GM18507 (cell line): ENCODE measurements around the gene INPPL1.
"Not testable (repeated sequence)": the region's sequence is repeated elsewhere in the genome, so short reads cannot be mapped to it uniquely, and the experiment has no call there.

ENCODE experiments used
- DNase-seq: peaks from one replicate; pipeline ENCODE4 v3.0.0; 2011; ENCODE audit warnings: low read depth; ENCODE audit not compliant: insufficient read length; ENCODE audit errors: extremely low spot score
- FAIRE-seq: peaks from 2 replicates; lab custom pipeline; 2011; peaks lifted over from hg19 to GRCh38; lab: Jason Lieb, UNC

Gene INPPL1

DNA sequence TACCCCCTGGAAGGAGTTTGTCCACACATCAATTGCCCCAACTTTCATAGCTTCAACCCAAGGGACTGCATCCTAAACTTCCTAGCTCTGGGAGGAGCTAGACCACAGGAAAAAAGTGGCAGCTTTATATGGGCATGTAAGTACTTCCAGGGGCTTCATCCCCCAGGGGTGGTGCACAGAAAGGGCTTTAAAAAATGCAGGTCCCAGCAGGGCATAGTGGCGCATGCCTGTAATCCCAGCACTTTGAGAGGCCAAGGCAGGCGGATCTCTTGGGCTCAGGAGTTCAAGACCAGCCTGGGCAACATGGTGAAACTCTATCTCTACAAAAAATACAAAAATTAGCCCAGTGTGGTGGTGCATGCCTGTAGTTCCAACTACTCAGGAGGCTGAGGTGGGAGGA lies 17.8 kb upstream of the INPPL1 start:
- not testable (repeated sequence) for DNase-seq, FAIRE-seq

GRCh38 chr11:72208281-72208680 lies 16.3 kb upstream of the INPPL1 start:
- no peak for FAIRE-seq
- no peak for DNase-seq

- DNase-seq: no peak
- FAIRE-seq: no peak
Measured at GRCh38 chr11:72209101-72209500, 15.5 kb upstream of the INPPL1 start.

GRCh38 chr11:72216638-72217037 lies 7.9 kb upstream of the INPPL1 start, which contains the start of gene FOLR2:
Gene FOLR2 (plus strand): TSS chr11:72216794. CDS start chr11:72218585, 1,791 bp downstream.
- FAIRE-seq (no peak), DNase-seq (no peak)

- no peak for FAIRE-seq
- DNase-seq: no peak
Measured at GRCh38 chr11:72217841-72218240, 6.7 kb upstream of the INPPL1 start.

DNA sequence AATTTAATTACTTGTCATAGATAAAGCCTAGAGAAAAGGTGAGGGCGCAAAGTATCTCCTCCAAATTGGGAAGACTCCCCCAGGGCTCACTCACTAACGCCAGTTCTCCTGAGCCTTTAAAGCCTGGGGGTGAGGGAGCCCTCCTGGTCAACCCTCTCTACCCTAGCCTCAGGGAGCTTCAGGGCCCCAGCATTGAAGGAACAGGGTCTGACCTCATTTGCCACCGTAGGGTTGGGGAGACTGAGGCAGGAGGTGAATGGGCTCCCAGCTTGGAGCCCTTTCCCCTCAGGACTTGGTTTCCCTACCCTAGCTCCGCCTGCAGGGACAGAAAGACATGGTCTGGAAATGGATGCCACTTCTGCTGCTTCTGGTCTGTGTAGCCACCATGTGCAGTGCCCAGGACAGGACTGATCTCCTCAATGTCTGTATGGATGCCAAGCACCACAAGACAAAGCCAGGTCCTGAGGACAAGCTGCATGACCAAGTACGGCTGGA lies 6.3 kb upstream of the INPPL1 start:
- DNase-seq (no peak), FAIRE-seq (no peak)

- DNase-seq (no peak), FAIRE-seq (no peak)
Measured at GRCh38 chr11:72220696-72221363, 3.7 kb upstream of the INPPL1 start.

- FAIRE-seq (no peak), DNase-seq (no peak)
Measured at GRCh38 chr11:72221386-72222075, 3.0 kb upstream of the INPPL1 start.

DNA sequence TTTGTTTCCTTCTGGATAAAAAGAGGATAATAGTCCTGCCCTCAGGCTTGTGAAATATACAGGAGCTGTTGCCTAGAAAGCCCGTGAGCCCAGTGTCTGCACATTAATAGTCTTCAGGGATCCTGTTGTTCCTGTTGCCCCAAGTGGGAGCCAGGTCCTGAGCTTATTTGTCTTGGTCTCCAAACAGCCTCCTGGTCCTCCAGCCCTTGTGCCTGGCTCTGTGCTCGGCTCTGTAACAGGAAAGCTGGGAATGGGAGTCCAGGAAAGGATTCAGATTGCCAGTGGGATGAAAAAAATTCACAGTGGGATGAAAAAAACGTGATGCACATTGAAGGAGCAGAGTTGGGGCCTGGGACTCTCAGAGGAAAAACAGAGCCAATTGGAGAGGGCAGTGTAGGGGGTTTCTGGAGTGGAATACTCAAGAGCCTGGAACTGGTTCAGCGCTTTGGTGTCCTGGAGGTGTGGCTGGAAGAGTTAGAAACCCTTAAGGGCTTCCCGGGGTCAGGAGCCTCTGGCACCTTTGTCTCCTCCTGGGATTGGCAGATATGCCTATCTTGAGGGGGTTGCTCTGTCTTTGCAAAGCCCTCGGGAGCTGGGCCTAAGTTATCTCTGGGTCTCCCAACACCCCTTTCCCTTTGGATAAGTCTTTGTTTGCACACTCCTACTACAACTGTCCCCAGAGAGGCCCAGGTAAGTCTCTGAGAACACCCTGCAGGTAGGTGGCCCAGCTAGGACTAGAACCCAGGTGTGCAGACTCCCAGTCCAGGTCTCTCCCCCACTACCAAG lies 2.3 kb upstream of the INPPL1 start:
- DNase-seq (no peak), FAIRE-seq (no peak)

DNA sequence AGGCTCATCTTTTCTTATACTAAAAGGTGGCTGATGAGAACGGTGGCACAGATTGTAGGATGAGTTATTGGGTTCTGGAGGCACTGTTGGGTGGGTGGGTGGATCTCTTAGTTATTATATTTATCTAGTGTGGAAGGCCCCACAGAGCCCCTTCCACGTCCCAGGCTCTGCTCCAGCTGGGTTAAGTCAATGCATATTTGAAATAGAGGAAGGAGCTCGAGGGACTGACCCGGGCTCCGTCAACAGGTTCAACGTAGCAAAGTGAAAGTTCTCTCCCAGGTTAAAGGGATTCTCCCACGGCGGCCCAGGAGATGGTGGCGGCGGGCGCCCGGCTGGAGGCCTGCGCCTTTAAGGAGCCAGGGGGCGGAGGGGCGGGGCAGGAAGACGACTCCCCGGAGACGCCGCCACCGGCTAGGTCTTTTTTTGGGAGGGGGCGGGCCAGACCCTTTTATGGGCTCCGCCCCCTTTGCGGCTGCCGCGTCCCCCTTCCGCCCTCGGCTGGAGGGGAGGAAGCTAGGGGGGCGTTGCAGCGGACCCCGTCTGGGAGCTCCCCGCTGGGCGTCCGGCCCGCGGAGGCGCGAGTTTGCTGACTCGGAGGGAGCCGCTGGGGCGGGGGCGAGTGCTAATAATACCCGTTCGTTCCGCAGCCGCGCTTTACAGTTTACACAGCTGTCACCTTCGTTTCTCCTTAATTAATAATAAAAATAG lies 1.5 kb upstream of the INPPL1 start:
- FAIRE-seq: peak; percentile 84

DNA sequence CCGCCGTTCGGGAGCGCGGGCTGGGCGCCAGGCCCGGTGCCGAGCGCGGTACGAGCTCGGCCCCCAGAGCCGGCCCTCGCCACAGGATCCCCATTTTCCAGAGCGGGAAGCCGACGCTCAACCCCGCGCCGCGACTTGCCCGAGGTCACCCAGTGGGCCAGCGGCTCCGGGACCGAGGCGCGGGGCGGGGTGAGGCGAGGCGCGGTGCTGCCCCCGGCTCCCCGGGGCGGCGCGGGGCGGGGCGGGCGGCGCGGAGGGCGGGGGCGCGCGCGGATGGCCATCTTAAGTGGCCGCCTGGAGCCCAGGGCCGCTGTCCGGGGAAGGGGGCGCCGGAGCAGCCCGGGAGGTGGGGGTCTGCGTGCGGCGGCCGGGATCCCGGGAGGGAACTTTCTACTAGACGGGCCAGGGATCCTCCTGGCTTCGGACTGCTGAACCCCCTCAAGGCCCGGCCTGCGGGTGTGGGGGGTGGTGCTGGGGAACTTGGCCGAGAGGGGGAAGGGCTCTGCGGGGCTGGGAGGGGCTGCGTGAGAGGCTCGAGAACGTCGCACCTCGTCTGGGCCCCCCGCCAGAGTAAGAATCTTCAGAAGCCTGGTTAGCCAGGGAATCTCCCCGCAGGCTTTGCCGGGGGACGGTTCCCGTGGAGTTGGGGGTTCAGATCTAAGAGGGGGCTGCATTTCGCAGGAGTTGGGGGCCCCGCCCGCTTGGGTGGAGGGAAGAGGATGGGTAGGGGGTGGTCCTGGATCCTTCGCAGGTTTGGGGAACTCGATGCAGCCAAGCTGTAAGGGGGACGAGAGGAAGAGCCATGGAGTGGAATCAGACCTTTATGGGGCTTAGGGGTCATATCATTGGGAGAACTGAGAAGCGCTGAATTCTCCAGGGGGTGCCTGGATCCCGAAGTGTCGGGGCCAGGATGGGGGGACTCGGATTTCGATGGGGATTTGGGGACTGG lies 678 bp upstream of the INPPL1 start:
- FAIRE-seq (no peak), DNase-seq (no peak)

More for the DNA sequence above, 1.5 kb upstream of the INPPL1 start:
- peak; percentile 72 for DNase-seq

GRCh38 chr11:72225411-72225951 lies 914 bp downstream of the INPPL1 start:
- FAIRE-seq (no peak), DNase-seq (no peak)

DNA sequence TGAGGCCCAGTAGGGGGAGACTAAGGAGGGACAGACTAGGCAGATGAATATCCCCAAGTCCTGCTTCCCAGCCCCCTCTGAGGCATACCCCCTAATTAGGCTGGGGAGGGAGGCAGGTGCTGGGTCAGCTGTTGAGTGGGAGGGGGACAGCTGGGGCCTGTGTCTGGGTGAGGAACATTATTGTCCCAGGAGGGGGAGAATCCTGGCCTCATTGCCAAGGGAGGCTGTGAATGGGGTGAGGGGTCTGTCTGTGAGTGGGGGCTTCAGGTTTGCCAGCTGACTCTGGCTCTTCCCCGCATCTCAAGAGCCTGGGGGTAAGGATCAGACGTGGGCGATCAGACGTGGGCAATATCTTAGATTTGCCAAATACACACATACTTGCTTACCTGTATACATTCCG lies 2.1 kb downstream of the INPPL1 start:
- DNase-seq (no peak), FAIRE-seq (no peak)

- DNase-seq (no peak), FAIRE-seq (no peak)
Measured at GRCh38 chr11:72227316-72228228, 3.0 kb downstream of the INPPL1 start.

DNA sequence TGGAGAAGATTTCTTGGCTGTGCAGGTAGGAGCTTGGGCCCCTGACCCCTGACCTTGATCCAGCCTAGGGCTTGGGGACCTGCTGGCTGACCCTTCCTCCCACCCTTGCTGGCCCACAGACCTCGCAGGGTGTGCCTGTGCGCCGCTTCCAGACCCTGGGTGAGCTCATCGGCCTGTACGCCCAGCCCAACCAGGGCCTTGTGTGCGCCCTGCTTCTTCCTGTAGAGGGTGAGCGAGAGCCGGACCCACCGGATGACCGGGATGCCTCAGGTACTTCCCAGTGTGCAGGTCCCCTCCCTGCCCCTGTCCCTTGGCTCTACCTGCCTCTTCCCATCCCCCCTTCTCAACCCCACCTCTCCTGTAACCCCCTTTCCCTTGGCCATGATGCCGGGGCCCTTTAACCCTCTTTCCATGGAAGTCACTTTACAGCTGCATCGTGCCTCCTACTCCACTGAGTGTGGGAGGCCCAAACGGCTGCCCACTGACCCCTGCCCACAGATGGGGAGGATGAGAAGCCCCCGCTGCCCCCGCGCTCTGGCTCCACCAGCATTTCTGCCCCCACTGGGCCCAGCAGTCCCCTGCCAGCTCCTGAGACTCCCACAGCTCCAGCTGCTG lies 3.8 kb downstream of the INPPL1 start:
- DNase-seq: no peak

GRCh38 chr11:72228844-72229231 lies 4.3 kb downstream of the INPPL1 start:
- FAIRE-seq: no peak
- no peak for DNase-seq

More for the DNA sequence above, 3.8 kb downstream of the INPPL1 start:
- no peak for FAIRE-seq

GRCh38 chr11:72229336-72229924 lies 4.9 kb downstream of the INPPL1 start:
- FAIRE-seq (no peak), DNase-seq (no peak)
